Stimulated activated naive CD4-positive, alpha-beta T cell treated with Interleukin-2 at 50 U/mL for 16 hours (primary cell): ENCODE data around the gene NISCH.
A peak's percentile ranks its signal among the peaks of the same experiment; 100 is the strongest.

Experiments used
- DNase-seq: peaks from one replicate; lab custom pipeline; 2025; lab: John Stamatoyannopoulos, UW

Gene NISCH

DNA sequence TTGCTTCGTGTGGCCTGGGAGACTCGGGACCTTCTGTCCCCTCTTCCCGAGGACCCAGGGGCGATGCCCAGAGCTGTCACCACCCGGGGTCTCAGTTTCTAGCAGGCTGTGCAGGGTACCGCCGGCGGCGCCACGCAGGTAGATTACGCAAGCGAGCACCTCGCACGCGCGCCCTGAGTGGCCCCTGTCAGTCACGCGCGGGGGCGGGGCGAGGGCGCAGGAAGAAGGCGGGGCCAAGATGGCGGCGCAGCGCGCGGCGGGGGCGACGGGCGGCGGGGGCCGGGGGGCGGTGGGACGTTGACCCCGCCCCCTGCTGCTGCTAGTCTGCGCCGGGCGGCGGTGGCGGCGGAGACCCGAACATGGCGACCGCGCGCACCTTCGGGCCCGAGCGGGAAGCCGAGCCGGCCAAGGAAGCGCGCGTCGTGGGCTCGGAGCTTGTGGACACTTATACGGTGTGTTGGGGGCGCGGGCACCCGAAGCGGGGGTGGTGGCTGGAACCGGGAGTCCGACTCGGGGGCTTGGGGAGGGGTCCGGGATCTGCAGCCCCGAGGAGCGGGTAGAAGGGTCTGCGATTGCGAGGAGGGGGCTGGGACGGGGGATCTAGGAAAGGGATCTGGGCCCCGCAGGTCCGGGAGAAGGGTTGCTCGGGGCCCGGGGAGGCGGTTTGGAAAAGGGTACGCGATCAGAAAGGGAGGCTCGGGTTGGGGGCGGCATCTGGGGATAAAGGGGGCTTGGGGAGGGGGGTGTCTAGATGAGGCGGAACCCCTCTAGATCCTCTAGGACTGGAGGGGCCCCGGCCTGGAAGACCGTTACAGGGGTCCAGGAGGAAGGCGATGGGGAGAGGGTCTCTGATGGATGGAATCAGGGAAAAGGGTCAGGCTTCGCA, at the start of gene NISCH:
NISCH (plus strand) TSS at position 322 of the 886 bp plus-strand sequence; CDS start at position 360, 38 bp downstream.
- peak; percentile 95 for DNase-seq

DNA sequence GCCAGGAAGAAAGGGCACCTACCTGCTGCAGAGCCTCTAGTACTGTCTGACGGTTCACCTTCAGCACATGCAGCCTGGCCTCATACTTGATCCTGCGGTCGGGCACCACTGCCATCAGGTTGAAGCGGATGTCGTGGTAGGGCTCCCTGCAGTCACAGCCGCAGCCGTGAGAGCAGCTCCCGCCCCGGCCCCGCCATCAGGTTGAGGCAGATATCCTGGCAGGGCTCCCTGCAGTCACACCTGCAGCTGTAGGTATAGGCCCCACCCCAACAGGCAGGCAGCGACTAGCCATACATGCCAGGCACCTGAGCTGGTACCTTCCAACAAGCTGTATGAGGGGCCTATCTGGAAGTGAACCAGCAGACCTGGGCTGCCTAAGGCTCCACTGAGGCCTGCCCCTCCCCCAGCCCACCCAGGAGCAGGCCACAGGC, 49.2 kb upstream of the NISCH start:
- DNase-seq: no peak

- no peak for DNase-seq
These were observed 48.5 kb upstream of the NISCH start for GRCh38 chr3:52406791-52407510.

DNA sequence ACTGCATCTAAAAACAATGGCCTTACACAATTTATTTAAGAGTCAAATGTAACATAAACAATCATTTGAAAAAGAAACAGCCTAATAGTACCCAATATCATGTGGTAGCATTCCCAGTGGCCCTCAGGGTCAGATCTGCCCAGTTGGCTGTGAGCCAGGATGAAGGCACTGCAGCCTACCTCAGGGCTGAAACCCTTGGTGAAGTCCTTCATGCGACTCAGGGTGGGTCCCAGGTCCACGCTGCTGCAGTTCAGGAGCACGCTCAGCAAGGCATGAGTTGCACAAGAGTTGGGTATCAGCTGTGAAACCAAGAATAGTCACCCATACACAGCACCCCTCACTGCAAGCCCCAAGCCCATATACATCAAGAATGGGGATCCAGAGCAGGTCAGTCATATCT, 47.6 kb upstream of the NISCH start:
- DNase-seq: no peak

DNA sequence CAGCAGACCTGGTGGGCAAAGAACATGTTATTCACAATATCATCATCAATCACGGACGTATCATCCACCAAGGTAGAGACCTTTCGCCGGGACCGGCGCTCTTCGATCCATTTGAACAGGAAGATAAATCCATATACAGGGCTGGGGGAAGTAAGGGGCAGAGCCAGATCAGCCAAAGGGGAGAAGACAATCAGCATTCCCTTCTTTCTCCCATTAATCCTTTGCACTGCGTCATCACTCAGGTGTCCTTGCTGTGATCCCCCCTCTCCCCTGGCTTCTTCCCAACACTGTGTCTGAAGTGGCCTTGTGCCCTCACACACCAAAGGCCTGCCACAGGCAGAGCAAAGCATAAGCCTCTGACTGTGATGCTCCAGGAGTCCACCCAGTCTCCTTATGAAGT, 46.9 kb upstream of the NISCH start:
- no peak for DNase-seq

- no peak for DNase-seq
These were observed 39.6 kb upstream of the NISCH start for GRCh38 chr3:52415800-52416199.

- DNase-seq: no peak
These were observed 35.0 kb upstream of the NISCH start for GRCh38 chr3:52420388-52420787.

DNA sequence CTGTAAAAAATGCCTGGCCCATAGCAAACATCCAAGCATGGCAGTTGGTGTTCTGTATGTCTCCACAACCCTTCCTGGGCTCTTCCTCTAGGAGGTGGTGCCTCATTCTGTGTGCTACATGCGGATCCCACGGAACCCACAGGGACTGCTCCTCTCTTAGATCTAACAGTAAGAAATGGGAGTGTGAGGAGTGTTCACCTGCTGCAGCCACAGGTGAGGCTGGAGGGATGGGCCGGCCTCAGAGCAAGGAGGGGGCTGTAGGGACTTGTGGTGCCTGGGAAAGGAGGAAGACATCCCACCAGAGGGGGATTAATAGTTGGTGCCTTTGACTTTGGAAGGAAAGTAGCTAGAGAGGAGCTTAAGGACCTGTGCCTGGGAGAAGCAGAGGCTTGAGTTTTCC, 32.7 kb upstream of the NISCH start:
- DNase-seq: no peak

- no peak for DNase-seq
These were observed 32.2 kb upstream of the NISCH start for GRCh38 chr3:52423173-52423572.

DNA sequence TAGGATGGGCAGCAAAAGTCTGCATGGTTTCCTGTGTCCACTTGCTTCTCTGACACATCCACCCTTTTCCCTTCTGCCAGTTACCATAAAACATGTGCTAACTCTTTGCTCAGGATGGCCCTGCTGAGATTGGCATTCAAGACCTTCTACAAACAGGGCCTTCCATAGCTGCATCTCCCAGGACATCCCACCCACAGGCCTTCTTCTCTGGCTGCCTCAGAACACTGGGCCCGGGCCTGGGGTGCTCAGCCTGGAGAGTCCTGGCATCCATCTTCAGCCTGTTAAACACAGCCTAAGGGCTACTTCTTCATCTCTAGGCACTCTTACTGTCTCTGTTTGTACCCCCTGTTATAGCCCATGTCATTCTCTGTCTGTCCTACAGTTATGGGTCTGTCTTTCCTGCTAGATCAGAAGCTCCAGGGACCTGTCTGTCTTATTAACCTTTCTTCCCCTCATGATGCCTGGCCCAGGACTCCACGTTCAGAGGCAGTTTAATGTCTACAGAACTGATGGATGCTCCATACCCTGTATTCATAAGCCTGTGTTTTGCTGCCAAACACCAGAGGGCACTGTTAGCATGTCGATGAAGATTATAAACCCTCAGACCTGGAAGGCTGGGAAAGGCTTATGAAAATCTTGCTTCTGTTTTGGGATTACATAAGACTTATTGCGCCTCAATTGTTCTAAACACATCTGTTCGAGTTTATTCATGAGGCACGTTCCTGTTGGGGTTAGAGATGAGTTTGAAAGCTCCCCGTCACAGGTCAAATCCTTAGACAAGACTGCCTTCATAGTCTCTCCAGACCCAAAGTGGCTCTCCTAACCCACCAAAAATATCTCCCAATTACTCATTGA, 27.0 kb upstream of the NISCH start:
- DNase-seq: no peak

DNA sequence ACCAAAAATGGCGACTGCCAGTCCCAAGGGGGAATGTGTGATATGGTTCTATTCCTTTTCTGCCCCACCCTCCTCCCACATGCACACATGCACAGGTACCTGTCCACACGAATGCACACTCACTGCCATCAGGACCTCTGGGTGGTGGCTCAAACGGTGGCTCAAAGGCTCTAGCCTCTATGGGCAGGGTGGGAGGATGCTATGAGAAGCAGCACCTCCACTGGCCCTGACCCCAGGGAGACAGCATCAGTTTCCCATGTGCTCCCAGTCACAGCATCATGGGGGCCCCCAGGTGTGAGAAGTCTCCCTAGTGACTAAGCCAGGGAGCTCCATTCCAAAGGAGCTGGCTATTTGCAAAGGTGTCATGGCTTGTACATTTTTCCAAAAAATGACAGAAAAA, 26.4 kb upstream of the NISCH start:
- no peak for DNase-seq

DNA sequence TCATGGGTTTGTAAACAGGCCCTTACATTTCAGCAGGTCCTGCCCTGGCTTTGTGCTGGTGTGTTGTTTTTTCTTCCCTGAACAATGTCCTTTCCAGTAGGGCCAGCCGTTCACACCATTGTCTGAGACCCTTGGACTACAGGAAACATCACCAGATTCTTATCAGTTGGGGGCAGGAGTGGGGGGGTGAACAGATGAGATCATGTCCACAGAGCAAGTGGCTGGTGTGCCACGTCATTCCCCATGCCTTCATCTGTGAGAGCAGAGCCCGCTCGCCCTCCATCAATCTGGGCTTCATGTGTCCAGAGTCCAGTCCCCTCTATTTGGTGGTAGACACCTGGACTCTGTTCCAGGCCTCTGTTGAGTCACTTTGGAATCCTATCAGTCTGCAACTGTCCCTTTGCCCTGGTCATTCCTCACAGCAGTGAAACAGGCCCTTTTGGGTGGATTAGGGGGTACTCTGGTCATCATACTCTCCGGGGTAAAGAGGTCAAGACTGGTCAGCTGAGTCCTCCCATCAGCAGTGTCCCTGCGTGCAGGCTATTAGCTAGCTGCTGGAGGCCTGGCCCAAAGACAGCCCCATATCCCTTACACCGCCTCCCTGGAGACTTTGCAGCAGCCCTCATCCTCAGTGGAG, 25.5 kb upstream of the NISCH start:
- DNase-seq: no peak

- DNase-seq: no peak
These were observed 25.0 kb upstream of the NISCH start for GRCh38 chr3:52430416-52430810.

DNA sequence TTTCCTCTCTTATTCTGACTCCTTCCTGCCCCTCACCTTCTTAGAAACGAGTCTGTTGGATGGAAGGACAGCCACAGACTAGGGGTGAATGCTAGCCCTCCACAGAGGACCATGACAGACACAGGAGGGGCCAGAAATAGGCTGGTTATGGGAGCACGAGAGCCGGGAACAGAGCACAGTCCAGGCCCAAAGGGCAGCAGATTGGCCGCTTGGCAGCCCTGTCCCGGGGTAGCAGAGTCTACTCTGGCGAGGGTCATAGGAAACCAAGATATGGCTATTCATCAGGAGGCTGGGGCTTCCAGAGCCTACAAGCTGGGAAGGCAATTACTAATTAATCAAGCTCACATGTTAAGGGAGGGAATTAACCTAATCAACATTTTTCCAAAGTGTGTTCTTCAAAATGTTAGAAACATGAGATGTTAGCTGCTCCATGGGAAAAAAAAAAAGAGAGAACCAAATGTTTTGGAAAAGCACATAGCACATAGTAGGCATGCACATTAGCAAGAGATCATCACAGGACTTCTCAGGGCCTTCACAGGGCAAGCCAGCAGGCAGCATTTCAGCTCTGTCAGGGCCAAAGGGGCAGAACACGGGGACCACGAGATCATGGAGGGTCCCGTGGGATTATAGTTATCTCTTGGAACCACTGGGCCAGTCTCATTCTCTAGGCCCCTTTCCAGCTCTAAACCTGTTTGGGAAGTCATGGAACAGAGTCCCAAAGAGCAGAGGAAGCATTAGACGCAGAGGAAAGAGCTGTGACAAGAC, 23.8 kb upstream of the NISCH start:
- DNase-seq: no peak

GRCh38 chr3:52432225-52432624, 23.2 kb upstream of the NISCH start:
- DNase-seq: no peak

- no peak for DNase-seq
These were observed 22.7 kb upstream of the NISCH start for GRCh38 chr3:52432691-52433141.

DNA sequence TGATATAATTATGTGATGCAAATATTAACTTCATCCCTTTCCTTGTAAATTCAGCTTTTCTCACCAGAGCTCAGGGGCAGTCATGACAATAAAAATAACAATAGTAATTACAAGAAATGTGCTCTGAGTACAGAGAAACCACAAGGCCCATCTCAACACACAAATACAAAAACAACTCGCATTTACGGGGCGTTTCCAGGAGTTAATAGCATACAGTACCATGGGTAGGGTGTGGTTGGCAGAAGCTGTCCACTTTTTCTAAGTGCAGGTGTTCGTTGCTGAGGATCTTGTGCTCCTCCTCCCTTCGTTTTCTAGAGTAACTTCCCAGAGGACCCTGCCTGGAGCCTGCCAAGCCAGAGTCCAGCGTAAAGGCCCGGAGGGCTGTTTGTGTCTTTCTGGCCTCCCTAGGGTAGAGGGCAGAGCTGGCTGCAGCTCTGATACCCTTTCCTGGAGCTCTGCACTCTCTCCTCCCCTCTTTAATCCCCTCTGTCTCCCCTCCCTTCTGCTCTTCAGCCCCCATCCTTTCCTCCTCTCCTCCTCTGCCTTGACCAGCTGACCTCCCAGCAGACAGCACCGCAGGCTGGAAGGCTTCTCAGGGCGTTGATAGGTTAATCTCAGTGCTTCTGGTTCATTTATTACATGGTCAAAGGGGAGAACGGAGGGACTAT, 21.9 kb upstream of the NISCH start:
- no peak for DNase-seq

GRCh38 chr3:52433996-52434479, 21.4 kb upstream of the NISCH start:
- DNase-seq: no peak

GRCh38 chr3:52434491-52435115, 20.8 kb upstream of the NISCH start:
- no peak for DNase-seq
